ENCODE measurements around the gene HOXC12.

HOXC12 gene

DNA sequence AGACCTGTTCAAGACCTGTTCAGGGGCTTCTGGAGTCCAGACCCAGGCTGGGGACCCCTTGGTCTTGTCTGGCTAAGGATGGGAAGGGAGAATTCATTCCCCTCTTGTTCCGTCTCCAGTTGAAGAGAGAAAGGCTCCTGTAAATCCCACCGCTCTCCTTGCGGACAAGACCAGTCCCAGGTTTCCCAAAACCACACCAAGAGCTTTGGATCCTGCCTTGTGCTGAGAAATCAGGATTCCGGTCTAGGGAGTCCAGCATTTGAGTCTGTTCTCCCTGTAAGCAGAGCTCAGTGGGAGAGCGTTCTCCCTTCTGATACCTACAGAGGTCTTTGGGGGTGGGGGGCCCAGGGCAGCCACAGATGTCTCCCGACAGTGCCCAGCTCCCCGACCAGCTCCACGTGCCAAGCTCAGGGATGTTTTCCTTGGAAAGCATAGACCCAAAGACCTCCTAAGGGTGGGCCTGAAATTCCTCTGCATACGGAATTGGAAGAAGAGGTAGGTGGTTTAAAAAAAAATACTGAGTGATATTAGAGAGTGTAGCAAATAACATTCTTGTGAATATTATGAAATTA lies 14.2 kb upstream of the HOXC12 start:
- FAIRE-seq: no peak
- DNase-seq (ENCODE audit: insufficient read length, low spot score): no peak

DNA sequence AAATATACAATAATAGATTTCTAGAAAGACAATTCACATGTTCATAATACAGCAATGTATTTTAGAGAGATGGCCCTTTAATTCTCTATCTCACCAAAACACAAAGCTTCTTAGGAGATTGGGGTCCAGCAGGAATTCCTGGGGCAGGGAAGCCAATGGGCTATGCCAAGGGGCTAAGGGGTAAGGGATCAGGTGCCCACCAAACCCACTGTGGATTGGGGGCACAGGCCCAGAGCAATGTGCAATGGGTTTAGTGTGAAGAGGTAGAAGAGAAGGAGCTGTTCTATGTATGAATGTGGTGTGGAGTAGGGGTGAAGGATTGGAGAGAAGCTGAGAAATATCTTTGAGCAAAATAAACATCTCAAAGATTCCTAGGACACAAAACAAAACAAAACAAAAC lies 13.5 kb upstream of the HOXC12 start:
- DNase-seq (ENCODE audit: insufficient read length, low spot score): no peak
- no peak for FAIRE-seq

DNA sequence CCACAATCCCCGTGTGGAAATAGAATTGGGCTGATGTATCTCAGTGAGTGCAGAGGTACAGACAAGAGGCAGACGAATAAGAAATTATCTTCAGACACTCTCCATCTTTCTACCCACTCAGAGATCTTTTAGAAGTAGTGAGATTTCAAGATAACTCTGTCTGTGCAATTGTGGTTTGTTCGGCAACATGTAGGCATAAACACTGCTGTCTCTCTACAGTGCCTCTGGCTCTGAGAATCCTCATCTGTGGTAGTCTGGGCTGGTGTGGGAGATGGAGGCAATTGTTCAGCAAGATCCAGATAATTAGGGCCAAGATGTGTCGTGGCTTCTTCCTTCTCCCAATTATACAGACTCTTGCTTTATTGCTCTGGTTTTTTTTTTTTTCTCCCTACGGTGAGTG lies 13.0 kb upstream of the HOXC12 start:
- DNase-seq (ENCODE audit: insufficient read length, low spot score) (no peak), FAIRE-seq (no peak)

DNA sequence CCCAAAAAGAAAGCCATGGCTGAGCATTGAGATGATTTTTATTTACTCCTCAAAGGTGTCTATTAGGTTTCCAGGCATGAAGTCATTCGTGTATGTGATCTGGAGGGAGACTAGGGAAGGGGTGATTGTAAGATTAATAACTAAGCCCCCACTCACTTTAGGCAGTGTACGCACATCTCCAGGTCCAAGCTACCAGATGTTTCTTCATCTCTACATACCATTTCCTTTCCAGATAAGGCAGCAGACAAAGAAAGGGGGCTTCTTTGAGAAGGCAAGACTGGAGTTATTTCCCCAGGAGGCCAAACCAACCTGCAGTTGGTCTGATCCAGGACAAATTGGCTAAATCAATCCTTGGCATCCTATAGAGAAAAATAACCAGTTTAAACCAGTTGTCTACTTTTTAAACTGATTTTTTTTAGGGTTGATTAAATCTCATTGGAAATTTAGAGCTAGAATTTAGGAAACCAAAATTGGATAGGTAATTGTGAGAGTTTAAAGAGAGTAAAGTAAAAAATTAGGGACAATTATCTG lies 12.2 kb upstream of the HOXC12 start:
- DNase-seq (ENCODE audit: insufficient read length, low spot score): no peak
- no peak for FAIRE-seq

DNA sequence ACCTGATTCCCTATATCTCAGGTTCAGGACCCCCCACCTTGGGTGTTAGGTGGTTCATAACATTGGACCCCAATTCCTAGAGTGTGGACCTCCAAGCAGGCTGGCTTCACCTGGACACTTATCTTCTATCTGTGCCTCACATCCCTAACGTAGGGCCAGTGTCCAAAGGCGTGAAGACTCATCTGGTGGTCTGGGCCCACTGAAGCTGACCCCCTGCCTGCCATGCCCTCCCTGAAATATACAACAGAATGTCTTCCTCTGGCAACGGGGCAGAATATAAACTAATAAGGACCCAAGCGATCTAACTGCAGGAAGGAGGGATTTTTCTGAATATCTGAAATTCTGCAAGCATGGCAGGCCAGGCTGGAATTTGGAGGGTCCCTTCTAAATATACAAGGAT lies 10.5 kb upstream of the HOXC12 start:
- no peak for DNase-seq (ENCODE audit: insufficient read length, low spot score)
- no peak for FAIRE-seq

DNA sequence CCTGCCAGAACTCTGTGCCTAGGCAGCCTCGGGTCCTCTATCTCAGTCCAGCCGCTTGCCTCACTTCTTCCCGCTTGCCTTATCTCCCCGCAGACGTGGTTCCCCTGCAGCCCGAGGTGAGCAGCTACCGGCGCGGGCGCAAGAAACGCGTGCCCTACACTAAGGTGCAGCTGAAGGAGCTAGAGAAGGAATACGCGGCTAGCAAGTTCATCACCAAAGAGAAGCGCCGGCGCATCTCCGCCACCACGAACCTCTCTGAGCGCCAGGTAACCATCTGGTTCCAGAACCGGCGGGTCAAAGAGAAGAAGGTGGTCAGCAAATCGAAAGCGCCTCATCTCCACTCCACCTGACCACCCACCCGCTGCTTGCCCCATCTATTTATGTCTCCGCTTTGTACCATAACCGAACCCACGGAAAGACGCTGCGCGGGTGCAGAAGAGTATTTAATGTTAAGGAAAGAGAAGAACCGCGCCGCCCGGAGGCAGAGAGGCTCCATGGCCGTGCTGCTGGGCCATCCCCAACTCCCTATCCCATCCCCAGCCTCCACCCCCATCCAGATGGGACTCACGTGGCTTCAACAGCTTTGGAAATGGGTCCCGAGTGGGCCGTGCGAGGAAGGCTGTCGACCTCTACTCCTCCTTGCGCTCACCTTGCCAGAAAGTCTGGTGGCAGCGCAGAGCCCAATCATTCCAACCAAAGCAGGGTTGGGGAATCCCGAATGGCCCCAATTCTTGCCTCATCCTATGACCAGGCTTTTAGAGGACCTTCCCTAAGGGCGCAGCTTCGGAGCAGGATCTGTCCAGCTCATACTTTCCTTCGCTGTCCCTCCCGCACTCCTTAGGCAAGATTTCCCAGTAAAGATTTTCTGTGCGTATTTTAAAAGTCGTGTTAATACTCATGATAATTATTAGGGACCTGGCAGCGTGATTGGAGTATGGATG lies 9.5 kb upstream of the HOXC12 start:
- no peak for DNase-seq (ENCODE audit: insufficient read length, low spot score)
- no peak for FAIRE-seq

DNA sequence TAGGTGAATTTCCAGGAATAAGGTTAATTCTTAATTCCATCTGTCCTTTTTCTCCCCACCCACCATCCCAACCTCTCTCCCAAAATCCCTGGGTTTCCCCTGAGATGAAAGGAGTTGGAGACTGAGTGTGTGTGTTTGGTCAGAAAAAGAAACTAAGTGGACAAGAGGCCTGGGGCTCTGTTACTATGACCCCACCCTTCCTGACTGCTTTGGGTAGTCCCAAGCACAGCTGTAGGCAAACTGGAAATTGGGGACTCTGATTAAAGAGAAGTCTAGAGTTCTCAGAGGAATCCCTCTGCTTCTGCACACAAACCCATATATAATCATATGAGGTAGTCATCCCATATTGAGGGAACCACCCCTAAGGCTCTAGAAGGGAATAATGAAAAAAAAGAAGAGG lies 7.0 kb upstream of the HOXC12 start:
- FAIRE-seq: no peak
- DNase-seq (ENCODE audit: insufficient read length, low spot score): no peak

DNA sequence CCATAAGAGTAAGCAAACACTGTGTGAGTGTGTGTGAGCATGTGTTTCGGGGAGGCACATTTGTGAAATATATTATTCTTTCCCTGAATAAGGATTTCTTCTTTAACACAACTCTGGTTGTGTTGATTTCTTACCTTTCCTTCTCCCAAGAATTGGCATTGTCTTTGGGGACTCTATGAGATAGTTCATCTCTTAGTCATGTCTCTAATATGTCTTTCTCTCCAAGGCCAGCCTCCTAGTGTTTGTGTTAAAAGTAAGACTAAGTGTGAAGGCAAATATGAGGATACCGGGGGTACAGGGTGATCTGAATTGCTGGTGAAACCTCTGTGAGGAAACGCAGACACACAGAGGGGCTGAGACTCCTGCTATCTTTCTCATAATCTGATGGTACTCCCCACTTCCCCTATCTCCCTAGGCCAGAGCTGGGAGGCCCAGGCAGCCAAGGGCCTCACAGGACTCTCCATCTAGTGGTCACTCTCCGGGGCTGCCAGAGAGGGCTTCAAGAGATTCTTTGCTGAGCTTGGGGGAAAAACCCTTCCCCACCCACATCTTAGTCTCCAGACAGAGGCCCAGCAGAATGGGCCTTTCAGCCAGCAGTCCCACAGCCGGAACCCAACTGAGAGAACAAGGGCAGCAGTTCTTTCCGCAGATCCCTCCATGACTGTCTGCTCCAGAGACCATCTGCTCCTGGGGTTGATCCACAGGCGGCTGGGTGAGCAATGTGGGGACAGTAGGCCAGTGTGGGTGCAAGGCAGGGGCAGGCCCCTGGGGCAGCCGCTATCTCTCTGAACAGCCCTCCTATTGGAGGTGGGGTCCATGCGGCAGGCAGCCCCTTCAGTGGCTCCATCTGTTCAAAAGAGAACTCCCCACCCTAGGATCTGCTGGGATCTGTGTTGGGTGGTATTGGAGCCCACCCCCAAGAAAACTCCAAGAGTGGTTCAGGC lies 5.8 kb upstream of the HOXC12 start:
- no peak for DNase-seq (ENCODE audit: insufficient read length, low spot score)
- FAIRE-seq: no peak

DNA sequence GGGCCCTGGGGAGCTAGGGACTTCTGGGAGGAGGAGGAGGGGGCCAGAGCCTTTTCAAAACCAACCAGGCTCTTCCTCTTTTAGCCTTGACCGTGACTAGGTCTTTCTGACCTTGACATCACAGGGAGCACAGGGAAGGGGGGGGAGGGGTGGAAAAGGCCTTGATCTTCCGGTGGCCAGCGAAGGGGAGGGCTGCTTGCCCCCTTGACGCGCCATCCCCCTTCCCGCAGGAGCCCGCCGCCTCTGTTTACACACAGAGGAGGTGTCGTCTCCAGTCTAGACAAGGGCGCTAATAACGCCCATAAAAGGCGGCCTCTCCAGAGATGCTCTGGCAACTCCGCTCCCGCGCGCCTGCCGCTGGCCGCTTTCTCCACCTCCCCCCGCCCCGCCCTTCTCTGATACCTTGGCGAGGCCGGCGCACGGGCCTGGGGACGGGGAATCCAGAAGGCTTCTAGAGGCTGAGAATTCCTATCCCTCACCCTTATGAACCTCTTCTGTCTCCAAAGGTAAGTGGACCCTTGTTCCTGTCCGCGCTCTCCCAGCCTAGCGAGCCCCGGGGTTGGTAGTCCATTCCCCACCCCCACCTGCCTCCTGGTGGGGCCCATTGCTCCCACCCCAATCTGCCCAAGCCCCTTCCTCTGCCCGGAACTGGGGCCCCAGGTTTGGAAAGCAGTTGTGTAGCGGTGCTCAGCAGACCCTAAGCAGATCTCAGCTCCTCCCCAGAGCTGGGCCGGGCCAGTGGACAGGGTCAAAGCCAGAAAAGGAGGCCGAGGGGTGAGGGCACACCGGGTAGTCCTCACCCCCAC lies 4.9 kb upstream of the HOXC12 start:
- FAIRE-seq (no peak), DNase-seq (ENCODE audit: insufficient read length, low spot score) (no peak)

DNA sequence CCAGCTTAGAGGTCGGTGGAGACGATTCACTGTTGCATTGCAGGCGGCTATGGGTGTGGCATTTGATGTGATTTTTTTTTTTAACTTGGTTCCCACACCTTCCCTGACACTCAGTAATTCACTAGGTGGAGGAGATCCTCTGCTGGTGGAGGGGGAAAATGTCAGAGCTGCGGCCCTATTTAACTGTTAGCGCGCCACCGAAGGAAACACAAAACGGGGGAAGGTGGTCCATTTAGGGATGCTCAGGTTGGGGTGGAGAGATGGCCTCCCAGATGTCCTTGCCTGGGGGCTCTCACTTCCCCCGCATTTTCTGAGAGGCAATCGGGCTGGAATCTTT lies 4.3 kb upstream of the HOXC12 start:
- FAIRE-seq (no peak), DNase-seq (ENCODE audit: insufficient read length, low spot score) (no peak)

DNA sequence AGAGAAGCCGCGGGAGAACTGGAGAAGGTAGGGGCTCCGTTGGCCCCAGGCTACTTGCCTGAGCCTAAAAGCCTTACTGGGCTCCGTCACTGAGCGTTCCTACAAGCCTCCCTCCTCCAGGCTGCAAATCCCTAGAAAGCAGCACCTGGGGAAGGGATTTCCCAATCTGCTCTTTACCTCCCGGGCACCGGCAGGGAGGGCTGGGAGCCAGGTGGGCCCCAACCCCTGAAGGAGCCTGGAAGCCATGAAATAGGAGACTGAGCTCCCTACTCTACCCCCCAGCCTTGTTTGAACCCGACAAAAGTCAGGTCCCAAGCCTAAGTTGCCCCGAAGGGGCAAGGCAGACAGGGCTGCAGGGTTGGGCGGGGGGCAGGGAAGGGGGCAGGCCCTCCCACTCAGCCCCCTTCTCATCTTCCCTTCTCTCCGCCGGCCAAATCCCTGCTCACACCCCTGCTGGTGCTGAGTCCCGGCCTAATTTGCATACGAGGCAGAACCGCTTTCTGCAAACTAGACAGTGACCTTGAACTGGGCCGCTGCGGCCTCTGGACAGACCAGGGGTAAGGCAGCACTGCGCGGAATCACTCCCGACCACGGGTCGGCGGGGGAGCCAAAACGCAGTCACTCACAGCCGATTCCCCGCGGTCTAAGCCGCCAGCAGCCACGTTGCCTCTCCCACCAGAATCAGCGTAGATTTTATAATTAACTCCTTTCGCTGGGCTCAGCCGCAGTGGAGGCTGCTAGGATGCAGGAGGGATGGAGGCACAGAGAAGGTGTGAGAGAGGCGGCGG lies 3.7 kb upstream of the HOXC12 start:
- DNase-seq (ENCODE audit: insufficient read length, low spot score) (no peak), FAIRE-seq (no peak)

DNA sequence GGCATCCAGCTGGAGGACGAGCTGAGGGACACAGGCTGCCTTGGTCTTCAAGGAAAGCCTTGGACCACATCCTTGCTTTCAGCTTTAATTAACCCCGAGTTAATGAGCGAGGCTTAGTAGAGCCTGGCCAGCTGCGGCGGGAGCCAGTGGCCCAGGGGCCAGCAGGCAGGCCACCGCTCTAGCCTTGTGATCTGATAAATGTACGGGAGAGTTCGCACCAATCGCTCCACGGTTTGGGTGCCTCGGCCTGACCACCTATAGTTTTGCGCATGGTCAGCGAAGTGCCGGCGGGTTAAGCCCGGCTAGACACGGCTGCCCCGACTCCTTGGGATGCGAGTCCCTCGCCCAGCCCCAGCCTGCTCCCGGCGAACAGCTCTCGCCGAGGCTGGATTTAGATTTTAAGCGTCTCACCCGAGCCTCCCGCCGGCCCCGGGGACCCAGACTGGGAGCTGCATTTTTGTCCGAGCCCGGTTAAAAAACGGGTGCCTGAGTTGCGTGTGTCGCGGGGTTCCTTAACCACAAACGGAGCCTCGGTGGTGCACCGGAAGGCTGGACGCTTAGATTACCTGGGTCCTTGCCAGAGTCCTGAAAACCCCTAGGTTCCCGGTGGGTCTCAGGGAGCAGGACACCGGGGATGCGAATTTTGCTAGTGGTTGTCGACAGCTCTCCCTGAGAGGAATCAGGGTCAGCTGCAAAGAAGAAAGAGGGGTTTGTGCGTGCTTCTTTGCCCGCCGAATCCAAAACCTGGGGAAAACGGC lies 2.9 kb upstream of the HOXC12 start:
- FAIRE-seq (no peak), DNase-seq (ENCODE audit: insufficient read length, low spot score) (no peak)

DNA sequence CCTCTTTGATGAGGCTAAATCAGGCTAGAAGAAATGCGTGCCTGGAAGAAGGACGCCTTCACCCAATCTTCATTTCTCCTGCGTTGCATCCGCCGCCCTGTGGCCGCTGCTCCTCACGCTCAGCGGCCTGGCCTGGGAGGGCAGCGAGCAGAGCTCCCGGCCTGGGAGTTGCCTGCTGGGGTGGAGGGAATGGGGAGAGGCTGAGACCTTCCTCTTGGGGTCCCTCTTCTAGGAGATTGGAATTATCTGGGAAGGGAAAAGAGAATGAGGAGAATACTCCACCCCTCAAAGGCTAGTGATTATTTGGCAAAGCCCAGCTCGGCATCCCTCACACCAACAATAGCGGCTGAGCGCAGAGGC lies 2.4 kb upstream of the HOXC12 start:
- DNase-seq (ENCODE audit: insufficient read length, low spot score) (no peak), FAIRE-seq (no peak)

DNA sequence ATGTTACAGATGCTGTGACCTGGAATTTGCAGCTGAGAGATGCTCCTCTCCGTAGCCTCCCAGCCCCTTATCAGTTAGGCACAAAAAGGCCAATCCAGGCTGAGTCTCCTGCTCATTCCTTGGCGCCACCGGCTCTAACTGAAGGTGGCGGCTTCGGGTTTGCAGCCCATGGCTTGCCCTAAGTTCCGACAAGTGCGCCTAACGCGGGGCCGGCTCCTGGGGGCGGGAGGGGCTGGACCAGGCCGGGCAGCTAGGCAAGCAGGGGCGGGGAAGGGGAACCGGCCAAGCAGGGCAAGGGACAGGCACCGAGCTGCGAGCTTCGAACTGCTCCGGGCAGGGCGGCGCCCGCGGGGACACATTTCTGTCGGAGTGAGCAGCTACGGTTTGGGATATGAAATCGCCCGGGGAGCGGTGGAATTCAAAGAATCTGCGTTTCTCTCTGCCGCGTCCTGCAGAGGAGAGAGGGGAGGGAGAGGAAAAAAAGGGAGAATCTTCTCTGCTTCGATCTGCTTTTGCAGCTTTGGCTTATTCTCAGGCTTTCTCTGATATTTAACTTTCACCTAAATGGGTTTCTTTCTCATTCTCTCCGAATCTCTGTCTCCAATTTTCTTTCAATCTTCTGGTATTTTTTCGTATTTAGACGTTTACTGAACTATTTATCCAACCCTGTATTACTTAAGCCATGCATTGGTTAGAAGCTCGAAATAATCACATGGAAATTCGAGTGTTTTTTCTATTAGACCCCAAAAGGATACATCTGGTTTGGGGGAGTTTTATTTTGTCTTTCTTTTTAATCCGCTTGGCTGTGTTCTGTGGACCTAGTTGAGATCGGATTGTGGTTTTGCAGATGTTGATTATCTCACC lies 1.6 kb upstream of the HOXC12 start:
- DNase-seq (ENCODE audit: insufficient read length, low spot score): peak; percentile 45
- no peak for FAIRE-seq

DNA sequence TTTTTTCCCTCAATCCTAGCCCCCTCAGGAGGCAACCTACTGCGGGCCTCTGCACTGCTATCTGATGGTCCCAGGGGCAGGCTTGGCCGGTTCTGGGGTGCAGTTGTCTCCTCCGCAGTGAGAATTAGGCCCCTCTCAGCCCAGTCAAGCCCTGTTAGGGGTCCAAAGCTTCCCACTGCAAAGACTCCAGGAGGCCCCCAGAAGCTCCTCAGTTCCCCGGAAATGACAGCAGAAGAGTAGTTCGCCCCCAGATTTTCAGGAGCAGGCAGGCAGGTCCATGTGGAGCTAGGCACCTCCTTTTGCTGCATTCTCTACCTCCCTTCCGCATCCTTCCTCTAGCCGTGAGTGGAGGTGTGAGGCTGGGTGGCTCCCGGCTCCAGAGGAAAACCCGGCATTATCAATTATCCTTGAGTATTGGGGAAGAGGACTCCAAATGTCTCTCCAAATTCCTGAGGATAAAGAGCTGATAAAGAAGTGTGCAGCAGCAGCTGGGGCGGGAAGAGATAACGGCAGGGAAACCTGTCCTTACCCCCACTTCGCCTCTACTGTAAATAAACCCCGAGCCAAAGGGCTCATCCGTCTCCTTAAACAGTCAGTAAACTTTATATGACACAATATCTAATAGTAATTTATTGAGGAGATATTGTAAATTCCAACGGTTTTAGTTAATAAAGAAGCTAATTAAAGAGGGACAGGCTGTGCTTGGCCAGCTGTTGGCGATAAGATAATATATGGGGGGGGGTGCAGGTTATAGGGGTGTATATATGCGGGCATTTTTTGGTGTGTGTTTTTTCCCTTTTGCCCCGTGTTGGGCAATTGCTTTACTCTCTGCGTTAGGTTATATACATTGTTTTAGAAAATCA lies 641 bp upstream of the HOXC12 start:
- FAIRE-seq (no peak), DNase-seq (ENCODE audit: insufficient read length, low spot score) (no peak)

DNA sequence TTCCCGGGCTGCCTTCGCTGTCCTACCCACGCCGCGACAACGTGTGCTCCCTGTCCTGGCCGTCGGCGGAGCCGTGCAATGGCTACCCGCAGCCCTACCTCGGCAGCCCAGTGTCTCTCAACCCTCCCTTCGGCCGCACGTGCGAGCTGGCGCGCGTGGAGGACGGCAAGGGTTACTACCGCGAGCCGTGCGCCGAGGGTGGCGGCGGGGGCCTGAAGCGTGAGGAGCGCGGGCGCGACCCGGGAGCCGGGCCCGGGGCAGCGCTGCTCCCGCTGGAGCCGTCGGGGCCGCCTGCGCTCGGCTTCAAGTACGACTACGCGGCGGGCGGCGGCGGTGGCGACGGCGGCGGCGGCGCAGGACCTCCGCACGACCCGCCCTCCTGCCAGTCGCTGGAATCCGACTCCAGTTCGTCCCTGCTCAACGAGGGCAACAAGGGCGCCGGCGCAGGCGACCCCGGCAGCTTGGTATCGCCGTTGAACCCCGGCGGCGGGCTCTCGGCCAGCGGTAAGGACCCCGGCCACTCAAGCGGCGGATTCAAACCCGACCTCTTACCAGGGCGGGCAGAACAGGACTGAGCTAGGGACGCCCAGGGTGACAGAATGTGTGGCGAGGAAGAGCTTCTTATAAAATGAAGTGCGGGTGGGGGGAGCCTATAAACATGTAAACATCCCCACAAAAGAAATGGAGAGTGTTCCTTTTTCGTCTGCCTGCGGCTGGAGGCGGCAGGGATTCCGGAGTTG lies 503 bp downstream of the HOXC12 start:
- no peak for FAIRE-seq
- DNase-seq (ENCODE audit: insufficient read length, low spot score): no peak

All from HTR-8/SVneo (cell line).